NCI-H2029 treated with DMSO at 0.1 percent for 48 hours (cell line): ENCODE results near the gene SLC31A1.
"Not testable (repeated sequence)": the region's sequence is repeated elsewhere in the genome, so short reads cannot be mapped to it uniquely, and the experiment has no call there.

Experiments used
- DNase-seq: peaks from one replicate; lab custom pipeline; 2025; lab: John Stamatoyannopoulos, UW

Gene SLC31A1

GRCh38 chr9:113220467-113221002 lies 809 bp upstream of the SLC31A1 start:
- DNase-seq = no peak

GRCh38 chr9:113221800-113222481 lies 597 bp downstream of the SLC31A1 start:
- no peak for DNase-seq

GRCh38 chr9:113222482-113222841 lies 1.1 kb downstream of the SLC31A1 start:
- no peak for DNase-seq

- no peak for DNase-seq
Observed at GRCh38 chr9:113223963-113224362, 2.6 kb downstream of the SLC31A1 start.

- no peak for DNase-seq
Observed at GRCh38 chr9:113227436-113227835, 6.1 kb downstream of the SLC31A1 start.

- peak; percentile 38 for DNase-seq
Observed at GRCh38 chr9:113228130-113228665, 6.9 kb downstream of the SLC31A1 start.

- DNase-seq = no peak
Observed at GRCh38 chr9:113231701-113232100, 10.4 kb downstream of the SLC31A1 start.

- DNase-seq = not testable (repeated sequence)
Observed at GRCh38 chr9:113235701-113236255, 14.4 kb downstream of the SLC31A1 start.

GRCh38 chr9:113237026-113237425 lies 15.7 kb downstream of the SLC31A1 start:
- no peak for DNase-seq

GRCh38 chr9:113238202-113238858 lies 17.0 kb downstream of the SLC31A1 start:
- no peak for DNase-seq

GRCh38 chr9:113238859-113239232 lies 17.5 kb downstream of the SLC31A1 start:
- DNase-seq = no peak

- no peak for DNase-seq
Observed at GRCh38 chr9:113241161-113241560, 19.8 kb downstream of the SLC31A1 start.

- DNase-seq = no peak
Observed at GRCh38 chr9:113244556-113244955, 23.2 kb downstream of the SLC31A1 start.

GRCh38 chr9:113245894-113246293 lies 24.6 kb downstream of the SLC31A1 start:
- no peak for DNase-seq

GRCh38 chr9:113246928-113247327 lies 25.6 kb downstream of the SLC31A1 start:
- DNase-seq = no peak

- DNase-seq = no peak
Observed at GRCh38 chr9:113247640-113248039, 26.3 kb downstream of the SLC31A1 start.

GRCh38 chr9:113249661-113250060 lies 28.3 kb downstream of the SLC31A1 start:
- DNase-seq = not testable (repeated sequence)

GRCh38 chr9:113250807-113251206 lies 29.5 kb downstream of the SLC31A1 start:
- no peak for DNase-seq

GRCh38 chr9:113254991-113255390 lies 33.6 kb downstream of the SLC31A1 start:
- no peak for DNase-seq

- no peak for DNase-seq
Observed at GRCh38 chr9:113255438-113255837, 34.1 kb downstream of the SLC31A1 start.

- no peak for DNase-seq
Observed at GRCh38 chr9:113257863-113258262, 36.5 kb downstream of the SLC31A1 start.

- no peak for DNase-seq
Observed at GRCh38 chr9:113258282-113258681, 36.9 kb downstream of the SLC31A1 start.
